K562 (cell line): ENCODE results near the gene BANF2.

Experiments used
- FOXP1 ChIP-seq: sonication (generic); formaldehyde crosslinking; IDR thresholded peaks from 2 replicates; pipeline ENCODE4 v1.8.0; 2022; ENCODE audit warnings: mild to moderate bottlenecking, missing genetic modification reagents
- ILK ChIP-seq: fragments of 450-650 bp; IDR thresholded peaks from 2 replicates; pipeline ENCODE4 v1.6.1; 2016; ENCODE audit warnings: missing genetic modification characterization, low read depth, mild to moderate bottlenecking, missing compliant biosample characterization, moderate library complexity, borderline replicate concordance
- NCOA6 ChIP-seq: fragments of 450-650 bp; IDR thresholded peaks from 2 replicates; pipeline ENCODE4 v1.6.1; 2017; ENCODE audit warnings: mild to moderate bottlenecking
- NFE2L1 ChIP-seq: fragments of 450-650 bp; IDR thresholded peaks from 2 replicates; pipeline ENCODE4 v1.6.1; 2016; ENCODE audit warnings: missing genetic modification characterization, low read depth, mild to moderate bottlenecking, missing compliant biosample characterization, moderate library complexity, borderline replicate concordance
- RFX7 ChIP-seq: fragments of 250-450 bp; sonication (Bioruptor Pico); IDR thresholded peaks from 2 replicates; pipeline ENCODE4 v1.5.1; 2021; ENCODE audit warnings: mild to moderate bottlenecking
- SRSF9 ChIP-seq: fragments of 200-400 bp; formaldehyde crosslinking; IDR thresholded peaks from 2 replicates; pipeline ENCODE4 v1.6.1; 2017; ENCODE audit warnings: low read depth, low read length, borderline replicate concordance
- ZNF347 ChIP-seq: fragments of 450-650 bp; formaldehyde crosslinking; IDR thresholded peaks from 2 replicates; pipeline ENCODE4 v1.4.0; 2020; ENCODE audit warnings: low read depth, mild to moderate bottlenecking, moderate library complexity
- TF ChIP-seq, protein P1 (sequence below): fragments of 250-450 bp; sonication (Bioruptor Pico); IDR thresholded peaks from 2 replicates; pipeline ENCODE4 v1.4.0; 2020; ENCODE audit warnings: mild to moderate bottlenecking

DNA sequence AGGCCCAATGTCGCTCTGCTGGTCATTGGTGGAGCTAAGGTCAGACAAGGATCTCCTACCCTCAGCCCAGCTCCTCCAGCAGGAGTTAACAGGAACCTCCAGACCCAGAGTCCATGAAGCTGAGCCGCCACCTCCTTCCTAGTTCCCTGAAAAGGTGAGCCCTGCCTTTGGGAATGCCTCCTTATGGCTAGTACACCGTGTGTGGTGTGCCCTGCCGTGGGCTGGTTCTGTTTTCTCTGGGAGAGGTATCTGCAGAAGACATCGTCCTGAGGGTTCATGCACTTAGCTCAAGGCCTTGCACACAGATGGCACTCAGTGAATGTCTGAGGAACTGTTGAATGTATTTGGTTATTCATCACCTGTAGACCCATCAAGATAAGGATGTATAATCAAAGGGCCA, 15.3 kb downstream of the BANF2 start:
- no peak for TF ChIP-seq NFE2L1 (tag)
- no peak for TF ChIP-seq RFX7 (CRISPR knock-in tag)
- TF ChIP-seq FOXP1 (CRISPR knock-in tag): no peak
- no peak for TF ChIP-seq ILK (tag)
- no peak for TF ChIP-seq NCOA6
- TF ChIP-seq, protein P1, sequence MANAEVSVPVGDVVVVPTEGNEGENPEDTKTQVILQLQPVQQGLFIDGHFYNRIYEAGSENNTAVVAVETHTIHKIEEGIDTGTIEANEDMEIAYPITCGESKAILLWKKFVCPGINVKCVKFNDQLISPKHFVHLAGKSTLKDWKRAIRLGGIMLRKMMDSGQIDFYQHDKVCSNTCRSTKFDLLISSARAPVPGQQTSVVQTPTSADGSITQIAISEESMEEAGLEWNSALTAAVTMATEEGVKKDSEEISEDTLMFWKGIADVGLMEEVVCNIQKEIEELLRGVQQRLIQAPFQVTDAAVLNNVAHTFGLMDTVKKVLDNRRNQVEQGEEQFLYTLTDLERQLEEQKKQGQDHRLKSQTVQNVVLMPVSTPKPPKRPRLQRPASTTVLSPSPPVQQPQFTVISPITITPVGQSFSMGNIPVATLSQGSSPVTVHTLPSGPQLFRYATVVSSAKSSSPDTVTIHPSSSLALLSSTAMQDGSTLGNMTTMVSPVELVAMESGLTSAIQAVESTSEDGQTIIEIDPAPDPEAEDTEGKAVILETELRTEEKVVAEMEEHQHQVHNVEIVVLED (CRISPR knock-in tag): no peak
- no peak for TF ChIP-seq ZNF347 (CRISPR knock-in tag)
- TF ChIP-seq SRSF9: no peak
